ENCODE results near the gene ZNF668. TPM values are rescaled to one million over a fixed set of nuclear protein-coding genes. Genes with fewer than 3 reads are reported as not detected.

The ZNF668 gene
- polyA plus RNA-seq (2013, experiment 1 of 2): 11.3 TPM
- polyA plus RNA-seq (2013, experiment 2 of 2): 12.2 TPM

DNA sequence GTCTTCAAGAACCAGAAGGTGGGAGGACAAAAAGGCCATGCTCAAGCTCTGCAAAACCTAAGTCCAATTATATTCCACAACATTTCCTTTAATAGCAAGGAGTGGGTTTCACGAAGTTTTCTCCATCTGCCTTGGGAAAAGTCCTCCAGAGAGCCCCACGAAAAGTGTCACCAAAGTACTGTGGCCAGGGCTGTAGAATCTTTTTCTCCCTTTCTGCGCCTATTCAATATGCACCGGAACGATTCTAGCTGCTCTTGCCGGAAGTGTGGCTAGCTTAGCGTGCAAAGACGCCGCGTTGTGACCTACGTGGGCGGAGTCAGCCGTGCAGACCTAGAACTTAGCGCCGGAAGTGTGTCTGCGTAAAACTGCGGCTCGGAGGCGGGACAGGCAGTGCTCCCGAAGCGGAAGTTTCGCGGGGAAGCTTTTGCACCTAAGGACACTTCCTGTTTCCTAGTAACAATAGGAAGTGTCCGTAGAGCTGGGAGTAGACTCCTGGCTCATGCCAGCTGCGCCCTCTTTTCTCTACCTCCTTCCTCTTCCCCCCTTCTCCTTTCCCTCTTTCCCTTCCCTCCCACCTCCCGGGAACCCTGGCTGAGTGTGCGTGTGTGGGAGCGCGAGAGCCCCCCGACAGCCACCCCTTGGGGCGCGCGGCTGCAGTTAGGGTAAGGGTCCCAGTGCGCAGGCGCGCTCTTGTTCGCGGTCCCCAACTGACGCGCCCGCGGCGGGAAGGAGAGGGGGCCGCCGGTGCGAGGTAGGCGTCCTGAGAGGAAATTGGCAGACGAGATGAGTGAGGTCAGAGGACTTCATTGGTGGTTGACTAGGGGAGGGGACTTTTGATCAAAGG is at the start of gene ZNF668, which contains the start of gene ZNF646:
TSS of gene ZNF668 (minus strand) at position 271 of the 844 bp plus-strand sequence. CDS start 9,781 bp downstream, outside the sequence.
TSS of gene ZNF646 (plus strand) at position 453 of the 844 bp plus-strand sequence. CDS start 1,903 bp downstream, outside the sequence.
- H4K8ac ChIP-seq (ENCODE audit: low read length): peak within 1 kb of the TSS; percentile 95
- H3K27me3 ChIP-seq (ENCODE audit: control insufficient read depth in 1 of 2, insufficient read depth in 1 of 2, low read length in 2 of 2): no peaks in the 10 kb centered on the region
- H3K27ac ChIP-seq (ENCODE audit: low read length, poor library complexity, severe bottlenecking): peak within 1 kb of the TSS; percentile 91
- H2AFZ ChIP-seq (ENCODE audit: low read depth, low read length): peak within 1 kb of the TSS; percentile 92
- WGBS: under 1% methylated on average over 44 of the region's 48 CpGs
- peak within 1 kb of the TSS; percentile 87 to 92 for H3K4me3 ChIP-seq (ENCODE audit: insufficient read depth in 1 of 2, low read depth in 1 of 2, low read length in 2 of 2)
- H3K4me2 ChIP-seq (ENCODE audit: low read length, poor library complexity, severe bottlenecking): peak within 1 kb of the TSS; percentile 91
- peak within 1 kb of the TSS; percentile 96 to 98 for H3K18ac ChIP-seq (ENCODE audit: low read depth in 1 of 2, low read length in 2 of 2)
- H3K4ac ChIP-seq (ENCODE audit: low read depth in 1 of 2, low read length in 2 of 2): peak within 1 kb of the TSS; percentile 98 to 99
- peak within 1 kb of the TSS; percentile 94 for H3K9ac ChIP-seq (ENCODE audit: low read length)
- peak within 1 kb of the TSS; percentile 97 for H2BK15ac ChIP-seq (ENCODE audit: low read depth, poor library complexity, severe bottlenecking)
- H3K79me1 ChIP-seq (replicated peaks; ENCODE audit: low read length, poor library complexity, severe bottlenecking): peaks cover 32% of the 10 kb centered on the region
- peak within 1 kb of the TSS; percentile 87 for H2BK120ac ChIP-seq (ENCODE audit: low read depth, low read length)
- peaks cover 33 to 34% of the 10 kb centered on the region in 2 experiments for H3K36me3 ChIP-seq (ENCODE audit: control insufficient read depth in 1 of 2, insufficient read depth in 2 of 2, low read depth in 1 of 2, low read length in 2 of 2)
- H3K23ac ChIP-seq (ENCODE audit: low read length in 2 of 2): peak within 1 kb of the TSS in 1 of 2 experiments; percentile 48
- H3K14ac ChIP-seq (ENCODE audit: low read length in 2 of 2): peak within 1 kb of the TSS; percentile 76 to 92
- DNase-seq: peak; percentile 99
- H2BK12ac ChIP-seq (ENCODE audit: low read length in 2 of 2): no peak within 1 kb of the TSS
- peak within 1 kb of the TSS; percentile 91 for H4K91ac ChIP-seq (ENCODE audit: low read length)
- no peaks in the 10 kb centered on the region for H3K9me3 ChIP-seq (ENCODE audit: control insufficient read depth, low read length)
- H2BK5ac ChIP-seq (ENCODE audit: low read depth, low read length, poor library complexity, severe bottlenecking): peak within 1 kb of the TSS; percentile 92
- peak within 1 kb of the TSS; percentile 70 for H2AK5ac ChIP-seq (ENCODE audit: low read length, severe bottlenecking)
- peaks cover 7% of the 10 kb centered on the region for H3K4me1 ChIP-seq (ENCODE audit: control insufficient read depth, insufficient read depth, low read depth, low read length)

DNA sequence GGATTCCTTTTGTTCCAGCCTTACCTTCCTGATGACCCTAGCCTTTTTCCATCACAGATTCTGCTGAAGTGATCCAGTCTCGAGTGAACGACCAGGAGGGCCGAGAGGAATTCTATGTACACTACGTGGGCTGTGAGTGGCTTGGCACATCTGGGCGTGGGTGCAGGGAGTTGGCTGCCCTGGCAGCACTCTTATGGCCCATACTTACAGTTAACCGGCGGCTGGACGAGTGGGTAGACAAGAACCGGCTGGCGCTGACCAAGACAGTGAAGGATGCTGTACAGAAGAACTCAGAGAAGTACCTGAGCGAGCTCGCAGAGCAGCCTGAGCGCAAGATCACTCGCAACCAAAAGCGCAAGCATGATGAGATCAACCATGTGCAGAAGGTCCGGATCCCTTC is 46.1 kb upstream of the ZNF668 start:
- H3K9me3 ChIP-seq (ENCODE audit: control insufficient read depth, low read length): no peaks in the 10 kb centered on the region
- no peak overlapping the region for H3K14ac ChIP-seq (ENCODE audit: low read length in 2 of 2)
- H3K4me2 ChIP-seq (ENCODE audit: low read length, poor library complexity, severe bottlenecking): no peak overlapping the region
- no peak overlapping the region for H4K91ac ChIP-seq (ENCODE audit: low read length)
- no peak overlapping the region for H3K4ac ChIP-seq (ENCODE audit: low read depth in 1 of 2, low read length in 2 of 2)
- no peak overlapping the region for H4K8ac ChIP-seq (ENCODE audit: low read length)
- no peaks in the 10 kb centered on the region for H3K27me3 ChIP-seq (ENCODE audit: control insufficient read depth in 1 of 2, insufficient read depth in 1 of 2, low read length in 2 of 2)
- peaks cover 8% of the 10 kb centered on the region for H3K4me1 ChIP-seq (ENCODE audit: control insufficient read depth, insufficient read depth, low read depth, low read length)
- H2BK15ac ChIP-seq (ENCODE audit: low read depth, poor library complexity, severe bottlenecking): no peak overlapping the region
- H3K36me3 ChIP-seq (ENCODE audit: control insufficient read depth in 1 of 2, insufficient read depth in 2 of 2, low read depth in 1 of 2, low read length in 2 of 2): peaks cover 23 to 50% of the 10 kb centered on the region in 2 experiments
- no peak overlapping the region for H3K23ac ChIP-seq (ENCODE audit: low read length in 2 of 2)
- H2BK12ac ChIP-seq (ENCODE audit: low read length in 2 of 2): no peak overlapping the region
- no peak overlapping the region for H3K4me3 ChIP-seq (ENCODE audit: insufficient read depth in 1 of 2, low read depth in 1 of 2, low read length in 2 of 2)
- no peak overlapping the region for H3K27ac ChIP-seq (ENCODE audit: low read length, poor library complexity, severe bottlenecking)
- H2AK5ac ChIP-seq (ENCODE audit: low read length, severe bottlenecking): no peak overlapping the region
- no peak for DNase-seq
- H3K18ac ChIP-seq (ENCODE audit: low read depth in 1 of 2, low read length in 2 of 2): no peak overlapping the region
- WGBS: 98% methylated on average over 16 of the region's 16 CpGs
- H3K9ac ChIP-seq (ENCODE audit: low read length): no peak overlapping the region
- no peak overlapping the region for H2BK5ac ChIP-seq (ENCODE audit: low read depth, low read length, poor library complexity, severe bottlenecking)
- peaks cover 20% of the 10 kb centered on the region for H3K79me1 ChIP-seq (replicated peaks; ENCODE audit: low read length, poor library complexity, severe bottlenecking)
- H2AFZ ChIP-seq (ENCODE audit: low read depth, low read length): no peak overlapping the region
- no peak overlapping the region for H2BK120ac ChIP-seq (ENCODE audit: low read depth, low read length)

DNA sequence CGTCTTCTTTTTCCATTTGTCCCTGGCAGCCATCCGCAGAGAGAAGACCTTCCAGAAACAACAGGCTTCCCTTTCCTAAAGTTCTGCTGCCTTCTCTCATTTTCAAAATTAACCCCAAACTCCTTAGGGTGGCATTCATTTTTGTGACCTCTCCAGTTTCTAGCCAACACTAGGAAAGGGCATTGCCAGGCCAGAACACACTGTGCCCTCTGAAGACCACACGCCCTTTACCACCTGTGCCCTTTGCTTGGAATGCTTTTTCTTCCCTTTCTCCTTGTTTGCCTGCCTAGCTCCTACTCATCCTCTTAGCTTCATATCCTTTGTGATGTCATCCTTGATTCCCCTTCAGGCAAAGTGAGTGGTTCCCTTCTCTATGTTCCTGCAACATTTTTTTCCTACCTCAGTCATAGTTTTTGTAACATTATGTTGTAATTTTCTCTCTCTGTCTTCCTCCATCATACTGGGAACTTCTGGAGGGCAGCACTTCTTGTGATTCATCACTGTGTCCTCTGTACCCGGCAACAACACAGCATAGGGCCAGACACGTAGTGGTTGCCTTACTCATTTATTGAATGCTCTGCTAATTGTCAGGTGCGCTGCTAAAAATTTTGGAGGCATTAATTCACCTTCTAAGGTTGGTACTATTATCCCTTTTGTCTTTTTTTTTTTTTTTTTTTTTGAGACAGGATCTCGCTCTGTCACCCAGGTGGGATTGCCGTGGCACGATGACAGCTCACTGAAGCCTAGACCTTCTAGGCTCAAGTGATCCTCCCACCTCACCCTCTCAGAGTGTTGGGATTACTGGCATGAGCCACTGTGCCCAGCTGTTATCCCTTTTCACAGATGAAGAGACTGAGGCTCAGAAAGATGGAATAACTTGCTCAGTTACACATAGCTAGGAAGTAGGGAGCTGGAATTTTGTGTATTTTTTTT is 44.4 kb upstream of the ZNF668 start:
- H2BK120ac ChIP-seq (ENCODE audit: low read depth, low read length): no peak overlapping the region
- peak overlapping the region; percentile 58 to 84 for H3K4me3 ChIP-seq (ENCODE audit: insufficient read depth in 1 of 2, low read depth in 1 of 2, low read length in 2 of 2)
- peaks cover 18 to 37% of the 10 kb centered on the region in 2 experiments for H3K36me3 ChIP-seq (ENCODE audit: control insufficient read depth in 1 of 2, insufficient read depth in 2 of 2, low read depth in 1 of 2, low read length in 2 of 2)
- H3K18ac ChIP-seq (ENCODE audit: low read depth in 1 of 2, low read length in 2 of 2): peak overlapping the region in 1 of 2 experiments; percentile 18
- H2AFZ ChIP-seq (ENCODE audit: low read depth, low read length): no peak overlapping the region
- peak overlapping the region; percentile 92 for H3K27ac ChIP-seq (ENCODE audit: low read length, poor library complexity, severe bottlenecking)
- DNase-seq: peak; percentile 92
- H4K91ac ChIP-seq (ENCODE audit: low read length): no peak overlapping the region
- no peaks in the 10 kb centered on the region for H3K27me3 ChIP-seq (ENCODE audit: control insufficient read depth in 1 of 2, insufficient read depth in 1 of 2, low read length in 2 of 2)
- no peaks in the 10 kb centered on the region for H3K9me3 ChIP-seq (ENCODE audit: control insufficient read depth, low read length)
- 51% methylated on average over 6 of the region's 9 CpGs for WGBS
- peak overlapping the region in 1 of 2 experiments; percentile 6 for H2BK12ac ChIP-seq (ENCODE audit: low read length in 2 of 2)
- H3K23ac ChIP-seq (ENCODE audit: low read length in 2 of 2): peak overlapping the region in 1 of 2 experiments; percentile 57
- no peak overlapping the region for H4K8ac ChIP-seq (ENCODE audit: low read length)
- peak overlapping the region in 1 of 2 experiments; percentile 70 for H3K4ac ChIP-seq (ENCODE audit: low read depth in 1 of 2, low read length in 2 of 2)
- no peak overlapping the region for H2BK15ac ChIP-seq (ENCODE audit: low read depth, poor library complexity, severe bottlenecking)
- H2AK5ac ChIP-seq (ENCODE audit: low read length, severe bottlenecking): no peak overlapping the region
- peak overlapping the region; percentile 93 for H3K9ac ChIP-seq (ENCODE audit: low read length)
- peaks cover 10% of the 10 kb centered on the region for H3K4me1 ChIP-seq (ENCODE audit: control insufficient read depth, insufficient read depth, low read depth, low read length)
- H3K14ac ChIP-seq (ENCODE audit: low read length in 2 of 2): no peak overlapping the region
- H2BK5ac ChIP-seq (ENCODE audit: low read depth, low read length, poor library complexity, severe bottlenecking): no peak overlapping the region
- H3K4me2 ChIP-seq (ENCODE audit: low read length, poor library complexity, severe bottlenecking): peak overlapping the region; percentile 72
- peaks cover 20% of the 10 kb centered on the region for H3K79me1 ChIP-seq (replicated peaks; ENCODE audit: low read length, poor library complexity, severe bottlenecking)
